H7 (cell line): Measurements from ENCODE around the gene MSRB1. TPM values are rescaled to one million over a fixed set of nuclear protein-coding genes. Genes with fewer than 3 reads are reported as not detected.
A peak's percentile ranks its signal among the peaks of the same experiment; 100 is the strongest.

Source experiments
- DNase-seq: peaks from one replicate; pipeline ENCODE4 v3.0.0; 2012
- H3K27me3 ChIP-seq: 2 replicates; pipeline ENCODE4 v1.6.0; 2011; ENCODE audit warnings: mild to moderate bottlenecking, low read length; ENCODE audit not compliant: control insufficient read depth, insufficient read depth
- H3K36me3 ChIP-seq: replicated peaks from 2 replicates; pipeline ENCODE4 v1.5.1; 2011; ENCODE audit warnings: low read length; ENCODE audit not compliant: control insufficient read depth, insufficient read depth
- H3K4me3 ChIP-seq: 2 replicates; pipeline ENCODE4 v1.5.1; 2011; ENCODE audit warnings: low read depth, mild to moderate bottlenecking, control low read depth, low read length, moderate library complexity; ENCODE audit not compliant: insufficient read depth
- total RNA-seq: library from RNA; depleted of rRNA; stranded (reverse); fragments of >200 nt; shearing (Covaris generic); gene quantifications from 2 replicates; pipeline ENCODE4 v1.2.3, GENCODE V29; 2014; rRNA removed

Gene MSRB1
- total RNA-seq = 13.2 and 16.1 TPM in 2 replicates

- DNase-seq = peak; percentile 100
- Histone ChIP-seq H3K36me3 (peaks cover 8% of the 10 kb centered on the region), H3K27me3 (peaks cover 3% of the 10 kb centered on the region; the same call in 1 of the 2 replicates), H3K4me3 (peak within 1 kb of the TSS; percentile 76)
Observed at GRCh38 chr16:1942810-1943726, at the start of gene MSRB1. MSRB1 (minus strand) TSS chr16:1943199; CDS start chr16:1943156, 43 bp downstream.

- Histone ChIP-seq H3K4me3 (peak overlapping the region; percentile 66), H3K36me3 (peaks cover 1% of the 10 kb centered on the region), H3K27me3 (peaks cover 26% of the 10 kb centered on the region)
- peak; percentile 100 for DNase-seq
Observed at GRCh38 chr16:1991948-1992703, 49.1 kb upstream of the MSRB1 start.

GRCh38 chr16:1991588-1991947 lies 48.6 kb upstream of the MSRB1 start:
- Histone ChIP-seq H3K4me3 (peak overlapping the region; percentile 66), H3K27me3 (peaks cover 26% of the 10 kb centered on the region)

GRCh38 chr16:1991135-1991551 lies 48.1 kb upstream of the MSRB1 start:
- peak overlapping the region; percentile 66 for H3K4me3 ChIP-seq
- peak; percentile 77 for DNase-seq
- peaks cover 26% of the 10 kb centered on the region for H3K27me3 ChIP-seq
- H3K36me3 ChIP-seq = peaks cover 1% of the 10 kb centered on the region

More at GRCh38 chr16:1991588-1991947, 48.6 kb upstream of the MSRB1 start:
- DNase-seq = no peak
- peaks cover 1% of the 10 kb centered on the region; the same call in 1 of the 2 replicates for H3K36me3 ChIP-seq

- peak overlapping the region; percentile 66 for H3K4me3 ChIP-seq
- peak; percentile 96 for DNase-seq
- peaks cover 5% of the 10 kb centered on the region for H3K36me3 ChIP-seq
- peaks cover 26% of the 10 kb centered on the region for H3K27me3 ChIP-seq
Observed at GRCh38 chr16:1990351-1991134, 47.5 kb upstream of the MSRB1 start.

GRCh38 chr16:1990101-1990350 lies 47.0 kb upstream of the MSRB1 start:
- peaks cover 6% of the 10 kb centered on the region for H3K36me3 ChIP-seq
- H3K4me3 ChIP-seq = peak overlapping the region; percentile 66
- no peak for DNase-seq
- H3K27me3 ChIP-seq = peaks cover 26% of the 10 kb centered on the region

GRCh38 chr16:1989209-1990100 lies 46.5 kb upstream of the MSRB1 start, which contains the start of gene SYNGR3:
SYNGR3 (plus strand) TSS chr16:1989970; CDS start chr16:1990103, 133 bp downstream.
- Histone ChIP-seq H3K27me3 (peaks cover 26% of the 10 kb centered on the region), H3K36me3 (peaks cover 6% of the 10 kb centered on the region), H3K4me3 (peak within 1 kb of the TSS; percentile 66)
- peak; percentile 92 for DNase-seq

- Histone ChIP-seq H3K27me3 (peaks cover 41% of the 10 kb centered on the region), H3K36me3 (peaks cover 6% of the 10 kb centered on the region), H3K4me3 (no peak overlapping the region)
- no peak for DNase-seq
Observed at GRCh38 chr16:1987198-1987597, 44.2 kb upstream of the MSRB1 start.

GRCh38 chr16:1985466-1986150 lies 42.6 kb upstream of the MSRB1 start:
- H3K4me3 ChIP-seq = no peak overlapping the region
- no peak for DNase-seq
- peaks cover 6% of the 10 kb centered on the region for H3K36me3 ChIP-seq
- peaks cover 44% of the 10 kb centered on the region for H3K27me3 ChIP-seq

GRCh38 chr16:1984347-1985225 lies 41.6 kb upstream of the MSRB1 start:
- peaks cover 52% of the 10 kb centered on the region for H3K27me3 ChIP-seq
- DNase-seq = peak; percentile 91

GRCh38 chr16:1983544-1984346 lies 40.7 kb upstream of the MSRB1 start, which contains the start of gene GFER:
GFER (plus strand) TSS chr16:1984193; CDS start chr16:1984219, 26 bp downstream.
- Histone ChIP-seq H3K27me3 (peaks cover 47% of the 10 kb centered on the region), H3K36me3 (peaks cover 6% of the 10 kb centered on the region), H3K4me3 (peak within 1 kb of the TSS; percentile 68)
- DNase-seq = peak; percentile 100

More at GRCh38 chr16:1984347-1985225, 41.6 kb upstream of the MSRB1 start:
- Histone ChIP-seq H3K4me3 (peak overlapping the region; percentile 68), H3K36me3 (peaks cover 6% of the 10 kb centered on the region)
